Kidney (tissue), 14 donors: Measurements from ENCODE around the gene MT1HL1. TPM values are rescaled to one million over a fixed set of nuclear protein-coding genes. Genes with fewer than 3 reads are reported as not detected.

Experiments used
- DNase-seq, 5 donors: peaks; one replicate each; pipeline ENCODE4 v3.0.0-alpha.2; 2013 to 2020
- FAIRE-seq: peaks from 2 replicates; lab custom pipeline; 2012; peaks lifted over from hg19 to GRCh38; lab: Jason Lieb, UNC
- H3K27ac ChIP-seq, 2 donors: one replicate each; pipeline ENCODE4 v1.7.0; 2013; ENCODE audit warnings: low read depth in 2 of 2, low read length in 2 of 2, inconsistent platforms in 1 of 2
- H3K27me3 ChIP-seq: one replicate; pipeline ENCODE4 v1.7.1; 2013; ENCODE audit warnings: low read length, inconsistent platforms; ENCODE audit not compliant: control insufficient read depth, insufficient read depth
- H3K36me3 ChIP-seq, 3 donors: one replicate each; pipeline versions ENCODE4 v1.7.0 to v1.7.1; 2013; ENCODE audit warnings: low read length in 3 of 3, control low read depth in 1 of 3, inconsistent platforms in 1 of 3; ENCODE audit not compliant: insufficient read depth in 3 of 3, control insufficient read depth in 2 of 3
- H3K4me1 ChIP-seq, 3 donors: one replicate each; pipeline versions ENCODE4 v1.7.0 to v1.7.1; 2013; ENCODE audit warnings: low read length in 3 of 3, inconsistent platforms in 1 of 3, low read depth in 1 of 3; ENCODE audit not compliant: control insufficient read depth in 2 of 3, insufficient read depth in 2 of 3
- H3K4me3 ChIP-seq, 3 donors: one replicate each; pipeline versions ENCODE4 v1.7.0 to v1.8.1; 2013; ENCODE audit warnings: low read length in 3 of 3, control low read depth in 1 of 3, inconsistent platforms in 1 of 3
- H3K9ac ChIP-seq, 3 donors: one replicate each; pipeline versions ENCODE4 v1.7.0 to v1.7.1; 2013; ENCODE audit warnings: low read length in 3 of 3, control low read depth in 1 of 3, inconsistent platforms in 1 of 3
- H3K9me3 ChIP-seq, 3 donors: one replicate each; pipeline versions ENCODE4 v1.7.0 to v1.7.1; 2013; ENCODE audit warnings: low read length in 3 of 3, control low read depth in 1 of 3, inconsistent platforms in 1 of 3; ENCODE audit not compliant: control insufficient read depth in 2 of 3, insufficient read depth in 1 of 3
- intact Hi-C: fragments of 100-400 bp; cut with DNase I; formaldehyde crosslinking; loops from one replicate; pipeline ENCODE4 v1.11.1; 2022
- polyA plus RNA-seq: library from polyadenylated mRNA; stranded (reverse); fragments of 350-450 nt; fragmentation: Illumina TruSeq; extraction: RNeasy Lipid Tissue Mini Kit (QIAGEN cat#74804); gene quantifications from one replicate; pipeline ENCODE4 v1.2.3, GENCODE V29; 2014; ENCODE audit warnings: low read depth, low replicate concordance; ENCODE audit not compliant: insufficient read depth
- total RNA-seq: library from RNA; stranded (reverse); fragmentation: NEBNext Ultra II Directional; extraction: Animal tissue kit (Norgen Biotek cat#: 25700); gene quantifications from one replicate; pipeline ENCODE4 v1.2.1, GENCODE V29; 2021
- TF ChIP-seq, protein P1 (sequence below): IDR thresholded peaks from 3 replicates; pipeline ENCODE4 v1.5.1; 2012; ENCODE audit warnings: mild to moderate bottlenecking, moderate library complexity, borderline replicate concordance; ENCODE audit not compliant: insufficient read depth; ENCODE audit errors: extremely low read depth
- donor health status: control.
- donor health status: control.
- donor health status: control.
- donor health status: control.
- donor health status: control.
- donor health status: DM: yes; HTN: yes; CAD: no.
- donor health status: Normal renal cell carcinoma (clear cell type).

The MT1HL1 gene
- total and polyA plus RNA-seq, 2 donors from 2014 or later, result not detected

GRCh38 chr1:237005674-237006073 is 1.4 kb upstream of the MT1HL1 start:
- FAIRE-seq (no peak), DNase-seq (peak in 1 of 5 donors; percentile 3)
- TF ChIP-seq, protein P1, sequence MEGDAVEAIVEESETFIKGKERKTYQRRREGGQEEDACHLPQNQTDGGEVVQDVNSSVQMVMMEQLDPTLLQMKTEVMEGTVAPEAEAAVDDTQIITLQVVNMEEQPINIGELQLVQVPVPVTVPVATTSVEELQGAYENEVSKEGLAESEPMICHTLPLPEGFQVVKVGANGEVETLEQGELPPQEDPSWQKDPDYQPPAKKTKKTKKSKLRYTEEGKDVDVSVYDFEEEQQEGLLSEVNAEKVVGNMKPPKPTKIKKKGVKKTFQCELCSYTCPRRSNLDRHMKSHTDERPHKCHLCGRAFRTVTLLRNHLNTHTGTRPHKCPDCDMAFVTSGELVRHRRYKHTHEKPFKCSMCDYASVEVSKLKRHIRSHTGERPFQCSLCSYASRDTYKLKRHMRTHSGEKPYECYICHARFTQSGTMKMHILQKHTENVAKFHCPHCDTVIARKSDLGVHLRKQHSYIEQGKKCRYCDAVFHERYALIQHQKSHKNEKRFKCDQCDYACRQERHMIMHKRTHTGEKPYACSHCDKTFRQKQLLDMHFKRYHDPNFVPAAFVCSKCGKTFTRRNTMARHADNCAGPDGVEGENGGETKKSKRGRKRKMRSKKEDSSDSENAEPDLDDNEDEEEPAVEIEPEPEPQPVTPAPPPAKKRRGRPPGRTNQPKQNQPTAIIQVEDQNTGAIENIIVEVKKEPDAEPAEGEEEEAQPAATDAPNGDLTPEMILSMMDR, result no peak

GRCh38 chr1:237003516-237003915 is 725 bp downstream of the MT1HL1 start:
- FAIRE-seq (no peak), DNase-seq (no peak)
- H3K27ac ChIP-seq, result no peak overlapping the region
- H3K27me3 ChIP-seq, result no peaks in the 10 kb centered on the region
- H3K9ac ChIP-seq, result no peak overlapping the region
- H3K9me3 ChIP-seq, result no peaks in the 10 kb centered on the region
- H3K4me1 ChIP-seq, result no peaks in the 10 kb centered on the region
- intact Hi-C loops, result no loop called here
- no peak overlapping the region for H3K4me3 ChIP-seq
- TF ChIP-seq, protein P1, result no peak
- H3K36me3 ChIP-seq, result no peaks in the 10 kb centered on the region

More at GRCh38 chr1:237005674-237006073, 1.4 kb upstream of the MT1HL1 start:
- intact Hi-C loops, result no loop called here
- no peak overlapping the region for H3K9ac ChIP-seq
- no peaks in the 10 kb centered on the region for H3K27me3 ChIP-seq
- H3K4me3 ChIP-seq, result no peak overlapping the region
- H3K36me3 ChIP-seq, result no peaks in the 10 kb centered on the region
- H3K9me3 ChIP-seq, result no peaks in the 10 kb centered on the region
- no peak overlapping the region for H3K27ac ChIP-seq
- H3K4me1 ChIP-seq, result no peaks in the 10 kb centered on the region

- no peak overlapping the region for H3K4me3 ChIP-seq
- no peaks in the 10 kb centered on the region for H3K9me3 ChIP-seq
- TF ChIP-seq, protein P1, result no peak
- no peaks in the 10 kb centered on the region for H3K27me3 ChIP-seq
- no peak overlapping the region for H3K27ac ChIP-seq
- H3K36me3 ChIP-seq, result no peaks in the 10 kb centered on the region
- intact Hi-C loops, result no loop called here
- no peak overlapping the region for H3K9ac ChIP-seq
- H3K4me1 ChIP-seq, result no peaks in the 10 kb centered on the region
- DNase-seq (no peak), FAIRE-seq (no peak)
These were observed 4.0 kb downstream of the MT1HL1 start for GRCh38 chr1:237000191-237000590.

DNA sequence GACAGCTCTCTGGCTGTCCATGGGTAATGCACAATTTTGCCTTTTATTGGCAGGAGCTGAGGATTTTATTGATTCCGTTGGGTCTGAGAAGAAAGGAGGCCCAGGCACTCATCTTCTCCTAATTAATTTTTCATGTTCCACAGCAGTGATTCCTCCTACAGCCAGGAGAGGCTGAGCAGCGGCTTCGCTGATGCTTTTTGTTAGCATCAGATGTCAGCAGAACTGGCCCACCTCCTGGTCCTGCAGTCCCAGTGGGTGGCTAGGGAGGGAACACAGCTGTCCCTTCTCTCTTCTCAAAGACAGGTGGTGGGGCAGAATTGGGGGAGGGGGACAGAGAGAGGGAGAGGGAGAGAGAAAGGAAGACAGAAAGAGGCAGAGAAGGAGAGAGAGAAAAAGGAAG is 5.7 kb downstream of the MT1HL1 start:
- Histone ChIP-seq H3K9me3 (no peaks in the 10 kb centered on the region), H3K36me3 (no peaks in the 10 kb centered on the region), H3K27me3 (no peaks in the 10 kb centered on the region), H3K27ac (no peak overlapping the region), H3K4me3 (no peak overlapping the region), H3K9ac (no peak overlapping the region), H3K4me1 (no peaks in the 10 kb centered on the region)
- FAIRE-seq, result no peak
- TF ChIP-seq, protein P1, result no peak
- peak in 1 of 5 donors; percentile 5 for DNase-seq
- intact Hi-C loops, result no loop called here
